HEK293 (cell line): Measurements from ENCODE around the gene DDX49.
"Not testable (repeated sequence)": the region's sequence is repeated elsewhere in the genome, so short reads cannot be mapped to it uniquely, and the experiment has no call there.

Source experiments
- CTCF ChIA-PET: fragments of 350-600 bp; formaldehyde crosslinking; extraction: SDS; loops from one replicate; lab custom pipeline; 2021; ENCODE audit warnings: antibody characterized with exemption; lab: Yijun Ruan, JAX
- POLR2A ChIA-PET: fragments of 300-600 bp; formaldehyde crosslinking; extraction: SDS; loops from one replicate; lab custom pipeline; 2020; ENCODE audit warnings: antibody characterized with exemption, inconsistent platforms; lab: Yijun Ruan, JAX
- H3K27ac ChIP-seq: fragments of 200-500 bp; sonication (Bioruptor generic); 2 replicates; pipeline ENCODE4 v1.5.1; 2014; ENCODE audit warnings: low read depth, low read length, control low read depth, inconsistent platforms; ENCODE audit errors: extremely low read depth
- H3K36me3 ChIP-seq, 2 experiments: fragments of 200-500 bp in 1 of 2; sonication (Bioruptor generic) in 1 of 2; 1 replicate in 1 of 2; 2 replicates in 1 of 2; pipeline ENCODE4 v1.5.1; 2014 to 2017; ENCODE audit warnings: inconsistent platforms in 2 of 2, low read length in 2 of 2; ENCODE audit not compliant: control insufficient read depth in 2 of 2, insufficient read depth in 1 of 2
- H3K4me1 ChIP-seq: fragments of 200-500 bp; sonication (Bioruptor generic); 2 replicates; pipeline ENCODE4 v1.5.1; 2014; ENCODE audit warnings: mild to moderate bottlenecking, low read length, inconsistent platforms; ENCODE audit not compliant: control insufficient read depth, insufficient read depth
- H3K4me3 ChIP-seq: 2 replicates; pipeline ENCODE4 v1.5.1; 2011; ENCODE audit warnings: low read depth, mild to moderate bottlenecking, control low read depth, low read length, moderate library complexity
- H3K9me3 ChIP-seq: fragments of 200-500 bp; sonication (Bioruptor generic); 2 replicates; pipeline ENCODE4 v1.5.1; 2014; ENCODE audit warnings: low read depth, low read length, inconsistent platforms; ENCODE audit not compliant: control insufficient read depth, insufficient read depth
- GLIS1 ChIP-seq: fragments of 450-650 bp; formaldehyde crosslinking; IDR thresholded peaks from 2 replicates; pipeline ENCODE4 v1.5.1; 2016; ENCODE audit warnings: missing biosample characterization, missing genetic modification characterization
- PRDM1 ChIP-seq: fragments of 450-650 bp; formaldehyde crosslinking; IDR thresholded peaks from 2 replicates; pipeline ENCODE4; 2016; ENCODE audit warnings: missing biosample characterization, missing genetic modification characterization
- ZBTB20 ChIP-seq: fragments of 450-650 bp; formaldehyde crosslinking; IDR thresholded peaks from 2 replicates; pipeline ENCODE4 v1.5.1; 2016; ENCODE audit warnings: missing biosample characterization, missing genetic modification characterization
- ZIC2 ChIP-seq: fragments of 450-650 bp; formaldehyde crosslinking; IDR thresholded peaks from 2 replicates; pipeline ENCODE4 v1.5.1; 2016; ENCODE audit warnings: missing biosample characterization, missing genetic modification characterization
- ZNF274 ChIP-seq, 2 experiments: fragments of 200-500 bp in 1 of 2; fragments of 450-650 bp in 1 of 2; sonication (Bioruptor generic) in 1 of 2; formaldehyde crosslinking in 1 of 2; IDR thresholded peaks; 2 replicates each; pipeline versions ENCODE4 v1.5.1 to v1.6.1; 2014 to 2016; ENCODE audit warnings: borderline replicate concordance in 1 of 2, inconsistent platforms in 1 of 2, low read length in 1 of 2, missing biosample characterization in 1 of 2, missing genetic modification characterization in 1 of 2
- ZNF341 ChIP-seq: fragments of 450-650 bp; formaldehyde crosslinking; IDR thresholded peaks from 2 replicates; pipeline ENCODE4; 2016; ENCODE audit warnings: low read depth, missing biosample characterization, missing genetic modification characterization
- ZNF366 ChIP-seq: fragments of 450-650 bp; formaldehyde crosslinking; conservative IDR thresholded peaks from 2 replicates; pipeline ENCODE4 v1.5.1; 2016; ENCODE audit warnings: missing biosample characterization, missing genetic modification characterization
- ZNF548 ChIP-seq: fragments of 450-650 bp; formaldehyde crosslinking; IDR thresholded peaks from 2 replicates; pipeline ENCODE4 v1.5.1; 2016; ENCODE audit warnings: missing biosample characterization, missing genetic modification characterization
- ZNF585B ChIP-seq: fragments of 450-650 bp; formaldehyde crosslinking; IDR thresholded peaks from 2 replicates; pipeline ENCODE4 v1.5.1; 2016; ENCODE audit warnings: missing biosample characterization, missing genetic modification characterization
- TF ChIP-seq, protein P1 (sequence below): fragments of 450-650 bp; formaldehyde crosslinking; conservative IDR thresholded peaks from 2 replicates; pipeline ENCODE4 v1.5.1; 2016; ENCODE audit warnings: low read depth, missing biosample characterization, missing genetic modification characterization
- TF ChIP-seq, protein P2 (sequence below): fragments of 450-650 bp; formaldehyde crosslinking; IDR thresholded peaks from 2 replicates; pipeline ENCODE4 v1.5.1; 2016; ENCODE audit warnings: missing biosample characterization, missing genetic modification characterization

The DDX49 gene

GRCh38 chr19:18902519-18902918 is 17.0 kb upstream of the DDX49 start:
- peaks cover 0 to 69% of the 10 kb centered on the region in 2 experiments; a peak in 2 of 3 replicates for H3K36me3 ChIP-seq
- not testable (repeated sequence) for H3K4me3 ChIP-seq, H3K9me3 ChIP-seq, H3K4me1 ChIP-seq, H3K27ac ChIP-seq
- CTCF ChIA-PET = interaction anchor here (0.7 kb wide), 1 partner anchor 442 kb away, joined by 5 read pairs; no protein-coding TSS in a partner anchor
- TF ChIP-seq PRDM1 (tag by site-specific recombination) (peak; percentile 91), ZNF366 (peak; percentile 88)
- POLR2A ChIA-PET = interaction anchor here (0.6 kb wide), 1 partner anchor 27 kb away, joined by 3 read pairs; no protein-coding TSS in a partner anchor

DNA sequence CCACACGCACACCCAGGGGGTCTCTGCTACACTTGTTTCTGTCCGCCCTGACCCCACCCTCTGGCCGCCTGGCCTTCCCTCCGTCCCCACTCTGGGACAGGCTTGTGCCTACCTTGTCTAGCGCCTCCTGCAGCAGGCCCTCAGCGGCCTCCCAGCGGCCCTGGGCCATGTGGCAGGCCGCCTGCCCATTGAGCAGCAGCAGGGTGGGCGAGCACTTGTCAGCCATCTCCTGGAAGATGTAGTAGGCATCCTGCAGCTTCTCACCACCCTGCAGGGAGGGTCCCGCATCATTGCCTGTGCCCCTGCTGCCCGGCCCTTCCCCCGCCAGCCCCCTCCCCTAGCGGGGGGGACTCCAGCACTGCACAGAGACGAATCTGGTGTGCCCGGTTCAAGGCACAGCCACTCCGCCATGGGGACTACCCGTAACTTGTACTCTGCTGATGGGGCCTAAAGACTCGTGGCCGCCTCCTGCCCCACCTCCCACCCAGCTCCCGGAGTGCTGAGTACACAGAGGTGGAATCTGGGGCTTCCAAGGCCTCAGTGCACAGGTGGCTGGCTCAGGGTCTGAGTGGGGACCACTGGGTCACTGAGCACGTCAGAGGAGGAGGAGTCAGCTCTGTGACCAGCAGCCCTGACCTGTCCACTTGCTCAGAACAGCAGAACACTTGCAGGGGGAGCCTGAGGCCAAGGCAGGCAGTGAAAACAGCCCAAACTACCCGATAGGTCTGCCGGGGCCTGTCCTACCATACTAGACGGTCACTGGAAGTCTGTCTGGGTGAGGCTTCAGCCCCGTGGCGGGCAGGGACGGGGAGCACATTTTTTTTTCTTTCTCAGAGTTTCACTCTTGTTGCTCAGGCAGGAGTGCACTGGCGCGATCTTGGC is 16.1 kb upstream of the DDX49 start:
- no peaks in the 10 kb centered on the region for H3K9me3 ChIP-seq
- H3K27ac ChIP-seq = no peak overlapping the region
- ChIA-PET POLR2A (no interaction called here), CTCF (interaction anchor here (0.7 kb wide), 1 partner anchor 443 kb away, joined by 5 read pairs; no protein-coding TSS in a partner anchor)
- no peak for TF ChIP-seq ZNF274 (IDR thresholded peaks at IDR 0.05; ENCODE audit: low read length)
- TF ChIP-seq ZNF274 (tag by site-specific recombination; IDR thresholded peaks at IDR 0.05; ENCODE audit: borderline replicate concordance) = no peak
- TF ChIP-seq ZIC2 (tag by site-specific recombination) = peak; percentile 59
- TF ChIP-seq ZNF341 (tag by site-specific recombination) = 0 out of 2 replicates have a peak, but pooled peaks have one; percentile 28
- peak; percentile 43; the same call in 1 of the 2 replicates for TF ChIP-seq GLIS1 (tag by site-specific recombination)
- no peak overlapping the region for H3K4me3 ChIP-seq
- no peaks in the 10 kb centered on the region for H3K4me1 ChIP-seq
- peaks cover 0 to 75% of the 10 kb centered on the region in 2 experiments; a peak in 2 of 3 replicates for H3K36me3 ChIP-seq

DNA sequence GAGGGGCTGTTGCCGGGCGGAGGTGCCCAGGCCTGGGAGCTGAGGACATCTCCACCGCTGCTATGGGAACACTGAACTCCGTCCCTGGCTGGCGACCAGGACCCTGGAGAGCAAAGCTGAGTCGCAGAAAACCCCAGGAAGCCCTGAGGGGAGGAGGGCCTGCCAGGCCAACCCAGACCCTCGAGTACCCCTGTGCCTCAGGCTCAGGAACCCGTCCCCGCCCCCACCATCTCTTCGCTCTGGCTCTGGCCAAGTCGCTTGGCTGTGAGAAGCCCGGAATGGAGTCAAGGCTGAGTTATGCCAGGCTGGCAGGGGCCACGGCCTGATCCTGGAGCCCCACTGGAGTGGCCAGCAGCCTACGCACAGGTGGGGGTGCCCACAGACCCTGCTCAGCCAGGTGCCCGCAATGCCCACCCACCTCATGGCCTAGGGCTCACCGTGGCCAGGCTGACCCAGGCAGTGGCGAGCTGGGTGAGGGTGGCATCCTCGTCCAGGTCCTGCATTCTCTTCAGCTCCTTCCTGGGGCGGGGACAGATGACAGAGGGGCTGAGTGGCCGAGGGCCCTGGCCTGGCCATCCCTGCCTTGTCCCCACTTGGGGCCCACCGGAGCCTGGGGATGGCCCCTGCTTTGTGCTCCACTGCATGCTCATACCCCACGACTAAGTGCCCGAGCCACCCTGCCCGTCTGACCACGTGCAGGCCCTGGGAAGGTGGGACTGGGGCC is 15.0 kb upstream of the DDX49 start:
- TF ChIP-seq, protein P1, sequence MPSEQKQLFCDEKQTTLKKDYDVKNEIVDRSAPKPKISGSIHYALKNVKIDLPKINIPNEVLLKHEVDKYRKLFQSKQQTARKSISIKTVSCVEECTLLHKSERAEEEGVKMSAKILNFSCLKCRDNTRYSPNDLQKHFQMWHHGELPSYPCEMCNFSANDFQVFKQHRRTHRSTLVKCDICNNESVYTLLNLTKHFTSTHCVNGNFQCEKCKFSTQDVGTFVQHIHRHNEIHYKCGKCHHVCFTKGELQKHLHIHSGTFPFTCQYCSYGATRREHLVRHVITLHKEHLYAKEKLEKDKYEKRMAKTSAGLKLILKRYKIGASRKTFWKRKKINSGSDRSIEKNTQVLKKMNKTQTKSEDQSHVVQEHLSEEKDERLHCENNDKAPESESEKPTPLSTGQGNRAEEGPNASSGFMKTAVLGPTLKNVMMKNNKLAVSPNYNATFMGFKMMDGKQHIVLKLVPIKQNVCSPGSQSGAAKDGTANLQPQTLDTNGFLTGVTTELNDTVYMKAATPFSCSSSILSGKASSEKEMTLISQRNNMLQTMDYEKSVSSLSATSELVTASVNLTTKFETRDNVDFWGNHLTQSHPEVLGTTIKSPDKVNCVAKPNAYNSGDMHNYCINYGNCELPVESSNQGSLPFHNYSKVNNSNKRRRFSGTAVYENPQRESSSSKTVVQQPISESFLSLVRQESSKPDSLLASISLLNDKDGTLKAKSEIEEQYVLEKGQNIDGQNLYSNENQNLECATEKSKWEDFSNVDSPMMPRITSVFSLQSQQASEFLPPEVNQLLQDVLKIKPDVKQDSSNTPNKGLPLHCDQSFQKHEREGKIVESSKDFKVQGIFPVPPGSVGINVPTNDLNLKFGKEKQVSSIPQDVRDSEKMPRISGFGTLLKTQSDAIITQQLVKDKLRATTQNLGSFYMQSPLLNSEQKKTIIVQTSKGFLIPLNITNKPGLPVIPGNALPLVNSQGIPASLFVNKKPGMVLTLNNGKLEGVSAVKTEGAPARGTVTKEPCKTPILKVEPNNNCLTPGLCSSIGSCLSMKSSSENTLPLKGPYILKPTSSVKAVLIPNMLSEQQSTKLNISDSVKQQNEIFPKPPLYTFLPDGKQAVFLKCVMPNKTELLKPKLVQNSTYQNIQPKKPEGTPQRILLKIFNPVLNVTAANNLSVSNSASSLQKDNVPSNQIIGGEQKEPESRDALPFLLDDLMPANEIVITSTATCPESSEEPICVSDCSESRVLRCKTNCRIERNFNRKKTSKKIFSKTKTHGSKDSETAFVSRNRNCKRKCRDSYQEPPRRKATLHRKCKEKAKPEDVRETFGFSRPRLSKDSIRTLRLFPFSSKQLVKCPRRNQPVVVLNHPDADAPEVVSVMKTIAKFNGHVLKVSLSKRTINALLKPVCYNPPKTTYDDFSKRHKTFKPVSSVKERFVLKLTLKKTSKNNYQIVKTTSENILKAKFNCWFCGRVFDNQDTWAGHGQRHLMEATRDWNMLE (tag by site-specific recombination) = no peak
- TF ChIP-seq ZNF548 (tag by site-specific recombination) (no peak), ZNF585B (tag by site-specific recombination) (no peak), ZBTB20 (tag by site-specific recombination) (no peak)
- TF ChIP-seq, protein P2, sequence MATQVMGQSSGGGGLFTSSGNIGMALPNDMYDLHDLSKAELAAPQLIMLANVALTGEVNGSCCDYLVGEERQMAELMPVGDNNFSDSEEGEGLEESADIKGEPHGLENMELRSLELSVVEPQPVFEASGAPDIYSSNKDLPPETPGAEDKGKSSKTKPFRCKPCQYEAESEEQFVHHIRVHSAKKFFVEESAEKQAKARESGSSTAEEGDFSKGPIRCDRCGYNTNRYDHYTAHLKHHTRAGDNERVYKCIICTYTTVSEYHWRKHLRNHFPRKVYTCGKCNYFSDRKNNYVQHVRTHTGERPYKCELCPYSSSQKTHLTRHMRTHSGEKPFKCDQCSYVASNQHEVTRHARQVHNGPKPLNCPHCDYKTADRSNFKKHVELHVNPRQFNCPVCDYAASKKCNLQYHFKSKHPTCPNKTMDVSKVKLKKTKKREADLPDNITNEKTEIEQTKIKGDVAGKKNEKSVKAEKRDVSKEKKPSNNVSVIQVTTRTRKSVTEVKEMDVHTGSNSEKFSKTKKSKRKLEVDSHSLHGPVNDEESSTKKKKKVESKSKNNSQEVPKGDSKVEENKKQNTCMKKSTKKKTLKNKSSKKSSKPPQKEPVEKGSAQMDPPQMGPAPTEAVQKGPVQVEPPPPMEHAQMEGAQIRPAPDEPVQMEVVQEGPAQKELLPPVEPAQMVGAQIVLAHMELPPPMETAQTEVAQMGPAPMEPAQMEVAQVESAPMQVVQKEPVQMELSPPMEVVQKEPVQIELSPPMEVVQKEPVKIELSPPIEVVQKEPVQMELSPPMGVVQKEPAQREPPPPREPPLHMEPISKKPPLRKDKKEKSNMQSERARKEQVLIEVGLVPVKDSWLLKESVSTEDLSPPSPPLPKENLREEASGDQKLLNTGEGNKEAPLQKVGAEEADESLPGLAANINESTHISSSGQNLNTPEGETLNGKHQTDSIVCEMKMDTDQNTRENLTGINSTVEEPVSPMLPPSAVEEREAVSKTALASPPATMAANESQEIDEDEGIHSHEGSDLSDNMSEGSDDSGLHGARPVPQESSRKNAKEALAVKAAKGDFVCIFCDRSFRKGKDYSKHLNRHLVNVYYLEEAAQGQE (tag by site-specific recombination) = peak; percentile 54
- Histone ChIP-seq H3K9me3 (no peaks in the 10 kb centered on the region), H3K4me1 (no peaks in the 10 kb centered on the region), H3K4me3 (no peak overlapping the region), H3K36me3 (peaks cover 0 to 75% of the 10 kb centered on the region in 2 experiments; a peak in 2 of 3 replicates), H3K27ac (no peak overlapping the region)
- POLR2A ChIA-PET = no interaction called here
- CTCF ChIA-PET = interaction anchor here (0.9 kb wide), 1 partner anchor 9 kb away, joined by 3 read pairs; the partner anchor contains the start of gene CERS1
